Stimulated activated CD4-positive, alpha-beta T cell treated with anti-CD3 and anti-CD28 coated beads, Interleukin-12 subunit alpha, Interleukin-12 subunit beta, amount 100 ng/mL, for 48 hours (primary cell): ENCODE data around the gene VAV2.

ENCODE experiments used
- DNase-seq, 3 donors: peaks; one replicate each; pipeline ENCODE4 v3.0.0-alpha.2; 2020; ENCODE audit warnings: low read depth in 2 of 3, low spot score in 1 of 3

The VAV2 gene

DNA sequence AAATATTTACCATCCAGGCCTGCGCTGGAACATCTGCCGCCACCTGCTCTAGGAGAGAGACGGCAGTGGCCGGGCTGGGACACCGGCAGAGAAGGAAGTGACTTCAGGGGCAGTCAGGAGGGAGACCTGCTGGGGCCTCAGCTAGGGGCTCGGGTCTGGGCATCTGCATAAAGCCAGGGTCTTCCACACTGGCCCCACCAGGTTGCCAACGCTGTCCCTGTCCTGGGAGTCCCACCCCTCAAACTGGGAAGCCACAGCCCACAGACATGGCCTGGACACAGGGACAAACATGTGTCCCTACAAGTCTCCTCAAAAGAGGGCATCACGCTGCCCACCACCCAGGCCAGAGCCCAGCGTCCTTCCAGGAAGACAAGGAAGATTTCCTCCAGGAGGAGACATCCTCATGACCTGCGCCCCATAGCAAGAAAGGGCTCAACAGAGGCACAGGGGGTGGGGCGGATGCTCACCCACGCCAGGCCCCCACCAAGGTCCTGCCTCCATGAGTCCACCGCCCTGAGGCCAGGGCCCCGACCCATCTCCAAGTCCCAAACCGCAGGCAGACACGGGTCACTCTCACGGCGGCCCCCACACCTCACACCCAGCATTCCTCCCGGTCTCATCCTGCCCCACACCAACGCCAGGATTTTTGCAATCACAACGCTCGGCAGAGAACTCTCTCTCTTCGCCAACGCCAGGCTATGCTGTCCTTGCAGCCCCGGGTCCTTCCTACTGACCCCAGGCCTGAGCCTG is 9.0 kb downstream of the VAV2 start:
- DNase-seq, result no peak

DNA sequence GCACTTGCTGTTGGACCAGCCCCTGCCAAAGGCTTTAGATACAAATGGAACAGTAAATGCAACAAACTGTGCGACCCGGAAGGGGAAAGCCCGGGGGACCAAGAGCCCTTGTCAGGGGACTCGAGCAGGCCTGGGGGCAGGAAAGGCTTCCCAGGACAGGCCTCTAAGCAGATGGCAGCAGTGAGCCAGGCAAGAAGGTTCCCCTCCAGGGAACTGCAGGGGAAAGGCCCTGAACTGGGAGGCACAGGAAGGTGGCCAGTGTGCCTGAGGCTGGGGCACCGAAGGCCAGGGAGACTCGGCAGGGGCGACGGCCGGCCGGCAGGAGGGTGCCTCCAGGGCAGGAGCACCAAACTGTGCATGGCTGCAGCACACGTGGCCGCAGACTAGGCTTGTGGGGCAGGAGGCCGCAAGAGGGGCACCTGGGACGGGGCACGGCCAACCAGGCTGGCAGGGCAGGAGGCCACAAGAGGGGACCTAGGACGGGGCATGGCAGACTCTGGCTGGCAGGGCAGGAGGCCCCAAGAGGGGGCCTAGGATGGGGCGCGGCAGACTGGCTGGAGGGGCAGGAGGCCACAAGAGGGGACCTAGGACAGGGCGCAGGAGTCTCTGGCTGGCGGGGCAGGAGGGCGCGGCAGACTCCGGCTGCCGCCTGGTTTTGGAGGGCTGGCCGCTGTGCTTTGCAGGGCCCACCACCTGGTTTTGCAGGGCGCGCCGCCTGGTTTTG is 10.0 kb downstream of the VAV2 start:
- no peak for DNase-seq

DNA sequence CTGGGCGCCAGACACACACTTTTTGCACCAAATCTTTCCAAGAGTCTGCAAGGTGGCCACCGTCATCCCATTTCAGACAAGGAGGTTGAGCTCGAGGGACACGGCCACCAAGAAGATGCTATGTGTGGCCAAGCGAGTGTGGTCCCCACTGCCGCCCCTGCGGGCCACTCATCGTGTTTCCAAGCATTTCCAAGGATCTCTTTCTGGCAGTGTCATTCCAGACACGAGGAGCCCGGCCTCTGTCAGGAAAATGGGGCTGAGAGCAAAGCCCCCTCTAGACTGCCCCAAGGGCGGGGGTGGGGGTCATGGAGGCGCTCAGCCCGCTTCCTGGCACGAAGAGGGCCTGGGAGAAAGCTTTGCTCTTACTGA is 10.6 kb downstream of the VAV2 start:
- no peak for DNase-seq

GRCh38 chr9:133980864-133981588 is 11.1 kb downstream of the VAV2 start:
- no peak for DNase-seq

GRCh38 chr9:133979921-133980863 is 11.9 kb downstream of the VAV2 start:
- DNase-seq, result no peak

GRCh38 chr9:133979273-133979920 is 12.7 kb downstream of the VAV2 start:
- no peak for DNase-seq

DNA sequence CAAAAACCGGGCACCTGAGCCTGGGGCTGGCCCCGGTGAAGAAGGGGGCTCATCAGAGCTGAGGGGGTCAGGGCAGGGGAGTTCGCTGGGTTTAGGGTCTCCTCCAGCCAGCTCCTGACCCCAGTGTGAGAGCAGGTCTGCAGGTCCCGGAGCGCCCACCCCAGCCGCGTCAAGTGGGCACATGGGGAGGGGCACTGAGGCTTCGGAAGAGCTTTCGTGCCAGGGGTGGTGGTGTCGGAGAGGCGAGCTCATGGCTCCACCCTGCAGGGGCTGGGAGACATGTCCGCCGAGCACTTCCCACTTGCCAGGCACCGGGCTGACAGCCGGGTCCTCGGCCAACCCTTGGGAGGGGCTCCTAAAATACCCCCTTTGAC is 13.2 kb downstream of the VAV2 start:
- DNase-seq, result no peak

DNA sequence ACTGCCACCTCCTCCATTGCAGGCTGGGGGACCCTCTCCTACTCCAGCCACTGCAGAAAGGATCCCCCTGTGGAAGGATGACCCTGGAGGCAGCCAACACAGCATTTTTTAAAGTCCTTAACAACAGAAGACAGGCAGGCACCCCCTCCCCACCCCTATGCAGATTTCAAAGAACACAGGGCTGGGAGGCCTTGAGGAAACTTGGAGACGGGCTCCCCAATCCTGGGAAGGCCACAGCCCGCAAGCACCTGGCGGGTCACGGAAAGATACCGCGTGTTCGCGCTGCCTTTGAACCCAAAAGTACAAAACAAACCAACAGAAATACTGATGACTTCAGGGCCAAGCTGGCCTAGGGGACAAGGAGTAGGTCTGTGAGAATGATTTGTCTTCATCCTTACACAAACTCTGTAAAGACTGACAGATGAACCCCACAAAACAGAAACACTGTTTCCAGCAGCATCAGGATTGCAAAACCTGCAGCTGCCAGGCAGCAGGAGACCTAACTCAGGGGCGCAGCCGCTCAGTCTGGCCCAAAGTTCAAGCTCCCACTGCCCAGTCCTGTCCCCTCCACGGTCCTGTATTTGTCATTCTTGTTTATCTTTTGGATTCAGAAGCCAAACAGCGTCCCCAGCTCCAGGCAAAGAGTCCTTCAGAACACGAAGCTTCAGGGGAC is 13.8 kb downstream of the VAV2 start:
- no peak for DNase-seq

DNA sequence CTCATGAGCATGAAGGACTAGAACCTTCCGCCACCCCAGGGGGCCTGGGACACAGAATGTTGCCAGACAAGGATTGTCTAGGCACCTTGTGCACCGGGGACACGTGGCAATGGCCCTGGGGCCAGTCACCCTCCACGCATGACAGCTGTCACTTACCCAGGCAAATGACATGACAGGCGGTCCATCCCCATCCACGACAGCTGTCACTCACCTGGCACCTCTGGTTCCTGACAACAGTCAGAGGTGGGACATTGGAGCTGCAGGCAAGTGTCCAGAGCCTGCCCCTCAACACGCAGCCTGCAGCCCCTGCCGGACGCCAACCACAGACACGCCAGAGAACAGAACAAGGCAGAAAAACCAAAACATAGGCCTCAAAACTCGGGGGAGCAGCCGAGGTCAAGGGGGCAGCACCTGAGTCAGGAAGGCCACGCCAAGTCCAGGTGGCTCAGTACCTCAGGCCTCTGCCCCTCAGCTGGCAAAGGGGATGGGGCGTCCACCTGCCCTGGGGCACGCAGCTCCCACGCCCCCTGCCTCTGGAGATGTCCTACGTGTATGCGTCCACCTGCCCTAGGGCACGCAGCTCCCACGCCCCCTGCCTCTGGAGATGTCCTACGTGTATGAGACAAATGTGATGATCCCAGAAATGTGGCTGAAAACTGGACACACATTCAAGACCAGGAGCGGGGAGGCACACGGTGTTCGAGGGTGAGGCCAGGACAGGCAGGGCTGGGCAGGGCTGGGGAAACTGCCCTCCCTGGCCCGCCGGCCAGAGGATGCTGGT is 14.5 kb downstream of the VAV2 start:
- no peak for DNase-seq

GRCh38 chr9:133976887-133977286 is 15.2 kb downstream of the VAV2 start:
- DNase-seq, result no peak

DNA sequence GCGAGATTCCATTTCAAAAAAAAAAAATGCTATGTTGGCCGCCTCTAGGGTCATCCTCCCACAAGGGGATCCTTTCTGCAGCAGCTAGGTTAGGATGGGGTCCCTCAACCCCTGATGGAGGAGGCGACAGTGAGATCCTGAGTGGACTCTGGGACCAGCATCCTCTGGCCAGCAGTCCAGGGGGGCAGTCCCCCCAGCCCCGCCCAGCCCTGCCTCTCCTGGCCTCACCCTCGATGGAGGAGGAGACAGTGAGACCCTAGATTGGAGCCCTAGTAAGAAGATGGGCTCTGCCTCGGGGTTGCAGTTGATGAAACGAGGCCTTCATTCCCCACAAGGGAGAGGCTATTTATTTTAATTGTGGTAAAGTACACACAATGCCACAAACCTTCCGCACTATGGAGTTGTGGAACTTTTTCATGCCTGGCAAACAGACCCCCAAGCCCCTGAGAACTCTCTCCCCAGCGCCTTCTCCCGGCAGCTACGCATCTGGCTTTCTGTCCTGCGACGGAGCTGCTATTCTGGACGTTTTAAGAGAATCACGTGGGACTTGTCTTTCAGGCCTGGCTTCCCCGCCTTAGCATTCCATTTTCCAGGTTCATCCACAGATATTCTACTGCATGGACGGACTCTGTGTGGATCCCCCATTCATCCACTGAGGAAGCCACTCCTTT is 15.8 kb downstream of the VAV2 start:
- no peak for DNase-seq

- DNase-seq, result no peak
These were observed 16.6 kb downstream of the VAV2 start for GRCh38 chr9:133975511-133975910.

- no peak for DNase-seq
These were observed 17.3 kb downstream of the VAV2 start for GRCh38 chr9:133974631-133975341.

DNA sequence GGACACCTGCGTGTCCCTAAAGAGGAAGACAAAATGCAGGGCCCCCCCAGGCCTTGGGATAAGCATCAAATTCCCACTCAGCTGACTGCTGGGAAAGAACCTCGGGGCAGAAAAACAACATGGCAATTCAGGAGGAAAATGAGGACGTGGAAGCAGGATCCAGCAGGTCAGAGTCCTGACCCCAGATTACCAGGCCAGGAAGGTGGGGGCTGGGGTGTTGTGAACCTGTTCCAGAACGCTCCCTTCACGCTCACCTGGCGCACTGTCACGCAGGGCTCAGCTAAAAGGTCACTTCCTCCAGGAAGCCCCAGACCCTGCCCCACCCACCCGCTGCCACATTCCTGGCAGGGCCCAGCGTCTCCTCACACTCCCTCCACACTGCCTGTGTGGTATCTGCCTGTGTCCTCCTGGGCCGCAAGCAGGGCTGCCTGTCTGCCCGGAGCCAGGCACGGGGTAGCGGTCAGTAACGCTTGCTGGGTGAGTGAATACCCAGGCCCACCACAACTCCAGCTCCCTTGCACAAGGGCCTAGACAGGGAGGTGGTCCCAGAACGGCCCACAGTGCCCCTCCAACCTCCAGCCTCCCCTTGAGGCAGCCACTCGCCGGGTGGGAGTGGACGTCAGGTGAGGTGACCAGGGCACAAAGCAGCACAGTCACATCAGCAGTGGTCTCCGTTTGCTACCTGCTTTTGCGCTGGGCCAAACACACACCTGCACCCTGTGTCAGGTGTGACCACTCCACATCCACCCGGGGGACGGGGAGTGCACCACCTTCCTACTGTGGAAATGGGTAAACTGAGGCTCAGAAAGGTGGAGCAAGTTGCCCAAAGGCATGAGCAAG is 18.1 kb downstream of the VAV2 start:
- DNase-seq, result no peak

DNA sequence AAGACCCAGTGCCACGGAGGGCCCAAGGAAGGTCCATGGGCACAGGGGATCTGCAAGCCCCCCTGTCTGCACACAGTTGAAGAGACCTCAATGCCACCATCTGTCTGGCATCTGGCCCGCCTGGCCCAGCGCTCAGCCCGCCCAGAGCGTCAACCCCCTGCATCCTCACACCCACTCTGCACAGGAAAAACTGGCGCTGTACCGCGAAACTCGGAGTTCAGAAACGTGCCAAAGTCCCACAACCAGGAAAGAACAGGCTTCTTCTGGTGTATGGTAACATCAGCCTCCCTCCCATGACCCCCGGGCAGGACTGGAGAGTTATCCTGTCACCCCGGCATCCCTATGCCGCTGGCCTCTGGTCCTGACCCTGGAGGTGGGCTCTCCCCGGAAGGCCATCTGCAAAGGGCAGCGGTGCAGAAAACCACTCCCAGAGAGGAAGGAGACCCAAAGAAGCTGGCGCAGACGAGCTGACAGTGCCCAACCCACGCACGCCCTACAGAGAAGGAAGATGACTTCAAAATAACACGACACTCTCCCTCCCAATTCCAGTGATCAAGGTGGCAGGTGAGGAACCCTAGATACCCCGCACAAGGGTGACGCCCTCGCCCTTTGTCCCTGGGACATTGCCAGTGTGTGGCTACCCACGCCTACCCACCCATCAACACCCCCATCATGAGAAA is 18.9 kb downstream of the VAV2 start:
- no peak for DNase-seq
